Activated CD4-positive, CD25-positive, alpha-beta regulatory T cell (primary cell): ENCODE results near the gene C20orf173.
A peak's percentile ranks its signal among the peaks of the same experiment; 100 is the strongest.

Experiments
- DNase-seq, 4 experiments: peaks; one replicate each; lab custom pipeline; 2025; lab: John Stamatoyannopoulos, UW

C20orf173 gene

GRCh38 chr20:35506872-35507638 lies 22.4 kb downstream of the C20orf173 start:
- DNase-seq = no peak

- no peak for DNase-seq
Measured at GRCh38 chr20:35506179-35506578, 23.3 kb downstream of the C20orf173 start.

GRCh38 chr20:35504751-35505150 lies 24.7 kb downstream of the C20orf173 start:
- DNase-seq = no peak

GRCh38 chr20:35503841-35504561 lies 25.5 kb downstream of the C20orf173 start:
- DNase-seq = no peak

GRCh38 chr20:35503281-35503680 lies 26.2 kb downstream of the C20orf173 start:
- no peak for DNase-seq

- DNase-seq = no peak
Measured at GRCh38 chr20:35502352-35502751, 27.1 kb downstream of the C20orf173 start.

GRCh38 chr20:35499271-35499670 lies 30.2 kb downstream of the C20orf173 start:
- DNase-seq = no peak

GRCh38 chr20:35497780-35498189 lies 31.7 kb downstream of the C20orf173 start:
- DNase-seq = no peak

GRCh38 chr20:35497320-35497719 lies 32.1 kb downstream of the C20orf173 start:
- DNase-seq = no peak

GRCh38 chr20:35496481-35496880 lies 33.0 kb downstream of the C20orf173 start:
- DNase-seq = no peak

GRCh38 chr20:35492352-35492751 lies 37.1 kb downstream of the C20orf173 start:
- no peak for DNase-seq

GRCh38 chr20:35491823-35492222 lies 37.6 kb downstream of the C20orf173 start:
- DNase-seq = no peak

- DNase-seq = peak in 3 of 4 experiments; percentile 19 to 47 (median 26)
Measured at GRCh38 chr20:35490736-35491181, 38.7 kb downstream of the C20orf173 start.

- DNase-seq = no peak
Measured at GRCh38 chr20:35489717-35490116, 39.7 kb downstream of the C20orf173 start.

GRCh38 chr20:35487479-35487878 lies 42.0 kb downstream of the C20orf173 start:
- DNase-seq = no peak

- DNase-seq = no peak
Measured at GRCh38 chr20:35479798-35480197, 49.7 kb downstream of the C20orf173 start.

GRCh38 chr20:35478804-35479472 lies 50.5 kb downstream of the C20orf173 start:
- DNase-seq = no peak
